CD14-positive monocyte (primary cell): ENCODE data around the gene APOH. TPM values are rescaled to one million over a fixed set of nuclear protein-coding genes. Genes with fewer than 3 reads are reported as not detected.

Experiments used
- DNase-seq, 3 donors: peaks; one replicate each; pipeline ENCODE4 v3.0.0-alpha.2; 2011 to 2022
- H2AFZ ChIP-seq: 2 replicates; pipeline ENCODE4 v1.6.0; 2012; ENCODE audit warnings: mild to moderate bottlenecking, low read depth, low read length, inconsistent platforms; ENCODE audit not compliant: insufficient read depth, poor library complexity, severe bottlenecking
- H3K27ac ChIP-seq, 2 donors: 1 replicate in 1 of 2; 2 replicates in 1 of 2; pipeline ENCODE4 v1.5.1; 2012 to 2013; ENCODE audit warnings: low read length in 2 of 2, control low read depth in 1 of 2, inconsistent platforms in 1 of 2, low read depth in 1 of 2, mild to moderate bottlenecking in 1 of 2
- H3K27me3 ChIP-seq, 2 donors: one replicate each; pipeline versions ENCODE4 v1.6.0 to v1.6.1; 2011 to 2013; ENCODE audit warnings: low read length in 2 of 2; ENCODE audit not compliant: control insufficient read depth in 2 of 2, insufficient read depth in 2 of 2
- H3K36me3 ChIP-seq, 2 donors: replicated peaks in 1 of 2; 1 replicate in 1 of 2; 2 replicates in 1 of 2; pipeline versions ENCODE4 v1.5.1 to v1.6.1; 2012 to 2013; ENCODE audit warnings: low read length in 2 of 2, control low read depth in 1 of 2, inconsistent platforms in 1 of 2, mild to moderate bottlenecking in 1 of 2; ENCODE audit not compliant: insufficient read depth in 2 of 2, control insufficient read depth in 1 of 2
- H3K4me1 ChIP-seq, 2 donors: 1 replicate in 1 of 2; 2 replicates in 1 of 2; pipeline versions ENCODE4 v1.5.1 to v1.6.1; 2012 to 2013; ENCODE audit warnings: low read length in 2 of 2, control low read depth in 1 of 2, inconsistent platforms in 1 of 2, mild to moderate bottlenecking in 1 of 2, moderate library complexity in 1 of 2; ENCODE audit not compliant: insufficient read depth in 2 of 2, control insufficient read depth in 1 of 2
- H3K4me2 ChIP-seq: replicated peaks from 2 replicates; pipeline ENCODE3; 2012; ENCODE audit warnings: low read length, moderate library complexity, mild to moderate bottlenecking; ENCODE audit not compliant: poor library complexity, severe bottlenecking; ENCODE audit errors: extremely low read depth
- H3K4me3 ChIP-seq, 3 experiments: fragments of 200-600 bp in 1 of 3; sonication (generic) in 1 of 3; replicated peaks in 1 of 3; 1 replicate in 2 of 3; 2 replicates in 1 of 3; pipeline ENCODE4 v1.5.1; 2011 to 2013; ENCODE audit warnings: low read length in 3 of 3, mild to moderate bottlenecking in 3 of 3, control low read depth in 2 of 3, low read depth in 2 of 3, inconsistent platforms in 1 of 3, moderate library complexity in 1 of 3
- H3K79me2 ChIP-seq: 2 replicates; pipeline ENCODE4 v1.6.0; 2012; ENCODE audit warnings: mild to moderate bottlenecking, control low read depth, inconsistent platforms, low read length, moderate library complexity; ENCODE audit not compliant: insufficient read depth
- H3K9ac ChIP-seq: 2 replicates; pipeline ENCODE4 v1.6.0; 2017; ENCODE audit warnings: low read length, mild to moderate bottlenecking; ENCODE audit not compliant: insufficient read depth, poor library complexity, severe bottlenecking
- H3K9me3 ChIP-seq, 2 donors: replicated peaks in 1 of 2; 1 replicate in 1 of 2; 2 replicates in 1 of 2; pipeline versions ENCODE4 v1.5.1 to v1.6.1; 2012 to 2013; ENCODE audit warnings: low read length in 2 of 2, control low read depth in 1 of 2; ENCODE audit not compliant: control insufficient read depth in 1 of 2, insufficient read depth in 1 of 2
- H4K20me1 ChIP-seq: 2 replicates; pipeline ENCODE4 v1.6.0; 2012; ENCODE audit warnings: mild to moderate bottlenecking, low read length, control low read depth, moderate library complexity; ENCODE audit not compliant: insufficient read depth
- H3K27ac Mint-ChIP-seq, 7 donors: one replicate each; pipeline ENCODE4 v1.8.0; 2020; ENCODE audit warnings: mild to moderate bottlenecking in 7 of 7, mixed read lengths in 7 of 7, moderate library complexity in 6 of 7, inconsistent platforms in 2 of 7
- H3K27me3 Mint-ChIP-seq, 3 donors: one replicate each; pipeline ENCODE4 v1.8.0; 2021 to 2022; ENCODE audit warnings: low read depth in 3 of 3, mild to moderate bottlenecking in 3 of 3, mixed read lengths in 3 of 3, moderate library complexity in 3 of 3, inconsistent platforms in 1 of 3
- H3K36me3 Mint-ChIP-seq, 2 donors: one replicate each; pipeline ENCODE4 v1.8.0; 2020; ENCODE audit warnings: mixed read lengths in 2 of 2, inconsistent platforms in 1 of 2, mild to moderate bottlenecking in 1 of 2
- H3K4me1 Mint-ChIP-seq: one replicate; pipeline ENCODE4 v1.8.0; 2020; ENCODE audit warnings: mild to moderate bottlenecking, mixed read lengths
- H3K4me3 Mint-ChIP-seq, 2 donors: one replicate each; pipeline ENCODE4 v1.8.0; 2020; ENCODE audit warnings: mild to moderate bottlenecking in 2 of 2, mixed read lengths in 2 of 2, moderate library complexity in 1 of 2
- H3K9me3 Mint-ChIP-seq, 7 donors: one replicate each; pipeline ENCODE4 v1.8.0; 2020 to 2022; ENCODE audit warnings: mixed read lengths in 7 of 7, mild to moderate bottlenecking in 6 of 7, moderate library complexity in 6 of 7, inconsistent platforms in 2 of 7
- WGBS: methylation state at CpG from one replicate; pipeline ENCODE4 v1.1.5; 2013; ENCODE audit warnings: missing lambda C conversion rate; ENCODE audit not compliant: insufficient coverage; 5-methylcytosine and 5-hydroxymethylcytosine counted together
- intact Hi-C, 2 donors: fragments of 100-400 bp; cut with micrococcal nuclease; formaldehyde crosslinking; loops; one replicate each; pipeline versions ENCODE4 v1.15.0 to v1.15.1; 2023
- polyA plus RNA-seq, 3 donors: library from polyadenylated mRNA; depleted of rRNA in 1 of 3; unstranded in 2 of 3; stranded (reverse) in 1 of 3; fragments of 300-500 nt in 2 of 3; fragments of >200 nt in 1 of 3; fragmentation: Illumina TruSeq in 2 of 3; gene quantifications; 1 replicate in 2 of 3; 2 replicates in 1 of 3; pipeline ENCODE4 v1.2.3, GENCODE V29; 2012 to 2021
- TF ChIP-seq, protein P1 (sequence below): fragments of 200-600 bp; IDR thresholded peaks from one replicate; pipeline ENCODE4 v1.8.0; 2022; ENCODE audit warnings: antibody characterized with exemption, mild to moderate bottlenecking

The APOH gene
- polyA plus RNA-seq, 3 donors, result not detected

DNA sequence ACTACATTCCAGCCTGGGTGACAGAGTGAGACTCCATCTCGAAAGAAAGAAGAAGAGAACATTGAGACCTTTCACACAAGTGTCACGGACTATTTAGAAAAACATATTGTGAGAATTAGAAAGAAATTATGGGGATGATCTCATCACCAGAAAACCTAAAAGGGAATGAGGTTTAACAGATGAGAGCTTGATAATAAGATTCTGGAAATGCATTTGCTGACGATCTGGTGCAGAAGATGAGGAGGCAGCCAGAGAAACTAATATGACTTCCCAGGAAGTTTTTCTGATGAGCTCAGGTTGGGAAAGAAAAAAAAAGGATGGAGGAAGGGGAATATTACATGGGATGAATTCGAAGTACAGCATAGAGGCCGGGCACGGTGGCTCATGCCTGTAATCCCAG, 10.8 kb upstream of the APOH start:
- Mint-ChIP-seq H3K27ac (no peak overlapping the region), H3K27me3 (peaks cover 14 to 52% (median 36%) of the 10 kb centered on the region in 3 donors), H3K9me3 (no peaks in the 10 kb centered on the region), H3K4me3 (peak overlapping the region in 1 of 2 donors; percentile 11), H3K36me3 (no peaks in the 10 kb centered on the region), H3K4me1 (no peaks in the 10 kb centered on the region)
- peaks cover 5 to 7% of the 10 kb centered on the region in 2 donors for H3K27me3 ChIP-seq
- H3K4me2 ChIP-seq, result no peak overlapping the region
- H3K27ac ChIP-seq, result no peak overlapping the region
- no peak overlapping the region for H2AFZ ChIP-seq
- no peaks in the 10 kb centered on the region for H4K20me1 ChIP-seq
- no peaks in the 10 kb centered on the region for H3K4me1 ChIP-seq
- H3K9me3 ChIP-seq, result no peaks in the 10 kb centered on the region
- H3K4me3 ChIP-seq, result no peak overlapping the region
- WGBS, result 78% methylated on average over 4 of the region's 6 CpGs
- no peak for DNase-seq
- TF ChIP-seq, protein P1, sequence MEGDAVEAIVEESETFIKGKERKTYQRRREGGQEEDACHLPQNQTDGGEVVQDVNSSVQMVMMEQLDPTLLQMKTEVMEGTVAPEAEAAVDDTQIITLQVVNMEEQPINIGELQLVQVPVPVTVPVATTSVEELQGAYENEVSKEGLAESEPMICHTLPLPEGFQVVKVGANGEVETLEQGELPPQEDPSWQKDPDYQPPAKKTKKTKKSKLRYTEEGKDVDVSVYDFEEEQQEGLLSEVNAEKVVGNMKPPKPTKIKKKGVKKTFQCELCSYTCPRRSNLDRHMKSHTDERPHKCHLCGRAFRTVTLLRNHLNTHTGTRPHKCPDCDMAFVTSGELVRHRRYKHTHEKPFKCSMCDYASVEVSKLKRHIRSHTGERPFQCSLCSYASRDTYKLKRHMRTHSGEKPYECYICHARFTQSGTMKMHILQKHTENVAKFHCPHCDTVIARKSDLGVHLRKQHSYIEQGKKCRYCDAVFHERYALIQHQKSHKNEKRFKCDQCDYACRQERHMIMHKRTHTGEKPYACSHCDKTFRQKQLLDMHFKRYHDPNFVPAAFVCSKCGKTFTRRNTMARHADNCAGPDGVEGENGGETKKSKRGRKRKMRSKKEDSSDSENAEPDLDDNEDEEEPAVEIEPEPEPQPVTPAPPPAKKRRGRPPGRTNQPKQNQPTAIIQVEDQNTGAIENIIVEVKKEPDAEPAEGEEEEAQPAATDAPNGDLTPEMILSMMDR, result no peak
- no peaks in the 10 kb centered on the region for H3K79me2 ChIP-seq
- intact Hi-C loops, result no loop called here
- no peaks in the 10 kb centered on the region for H3K36me3 ChIP-seq
- H3K9ac ChIP-seq, result no peak overlapping the region

DNA sequence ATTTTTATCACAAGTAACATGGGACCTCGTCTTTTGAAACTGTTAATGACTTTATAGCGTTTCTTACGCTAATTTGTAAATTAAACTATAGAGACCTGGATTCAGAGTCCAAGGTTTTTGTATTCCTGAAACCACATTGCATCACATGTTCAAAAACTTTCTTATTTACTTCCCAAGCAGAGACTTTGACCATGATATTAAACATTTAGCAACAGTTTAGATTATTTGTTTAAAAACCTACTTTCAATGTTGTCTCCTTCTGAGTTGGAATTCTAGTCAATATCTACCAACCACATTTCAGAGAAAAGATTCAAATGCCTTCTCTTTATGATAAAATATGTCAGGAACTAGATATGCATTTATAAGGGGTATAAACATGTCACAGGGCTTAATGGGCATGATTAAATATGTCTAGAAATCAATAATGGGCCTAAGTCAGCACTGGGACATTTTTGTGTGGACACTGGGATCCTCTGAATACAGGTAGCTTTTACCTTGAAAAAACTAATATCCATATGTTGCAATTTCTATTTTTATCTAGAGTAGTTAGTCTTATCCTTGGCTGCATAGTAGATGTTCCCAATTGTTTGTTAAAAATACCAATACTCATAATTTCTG, 6.3 kb upstream of the APOH start:
- no peak overlapping the region for H3K27ac Mint-ChIP-seq
- peaks cover 5 to 30% (median 19%) of the 10 kb centered on the region in 3 donors for H3K27me3 Mint-ChIP-seq
- no CpG with 5 or more reads among the region's 3 CpGs for WGBS

More for the DNA sequence above, 6.3 kb upstream of the APOH start:
- no peaks in the 10 kb centered on the region for H3K27me3 ChIP-seq
- Mint-ChIP-seq H3K4me3 (no peak overlapping the region), H3K36me3 (no peaks in the 10 kb centered on the region), H3K4me1 (peaks cover 5% of the 10 kb centered on the region), H3K9me3 (peaks cover 0 to 4% (median 0%) of the 10 kb centered on the region in 7 donors)
- no peaks in the 10 kb centered on the region for H3K36me3 ChIP-seq
- no peak overlapping the region for H3K27ac ChIP-seq
- H3K4me3 ChIP-seq, result no peak overlapping the region
- no peaks in the 10 kb centered on the region for H3K79me2 ChIP-seq
- intact Hi-C loops, result no loop called here
- TF ChIP-seq, protein P1, result no peak
- DNase-seq, result no peak
- H4K20me1 ChIP-seq, result no peaks in the 10 kb centered on the region
- H3K4me2 ChIP-seq, result no peak overlapping the region
- peaks cover 6 to 8% of the 10 kb centered on the region in 2 donors for H3K4me1 ChIP-seq
- no peak overlapping the region for H2AFZ ChIP-seq
- no peak overlapping the region for H3K9ac ChIP-seq
- H3K9me3 ChIP-seq, result no peaks in the 10 kb centered on the region
